Liver (tissue), 9 donors: Measurements from ENCODE around the gene GJC3. TPM values are rescaled to one million over a fixed set of nuclear protein-coding genes. Genes with fewer than 3 reads are reported as not detected.

ENCODE experiments used
- DNase-seq: peaks from one replicate; pipeline ENCODE4 v3.0.0-alpha.2; 2017; ENCODE audit warnings: low spot score
- H3K27ac ChIP-seq, 2 donors: one replicate each; pipeline ENCODE4 v1.7.0; 2013; ENCODE audit warnings: inconsistent platforms in 2 of 2, low read length in 2 of 2, control low read depth in 1 of 2, low read depth in 1 of 2, mild to moderate bottlenecking in 1 of 2
- H3K27me3 ChIP-seq, 4 donors: one replicate each; pipeline versions ENCODE4 v1.6.1 to v1.7.0; 2013; ENCODE audit warnings: low read length in 3 of 4, inconsistent platforms in 1 of 4, mild to moderate bottlenecking in 1 of 4, moderate library complexity in 1 of 4; ENCODE audit not compliant: control insufficient read depth in 4 of 4, insufficient read depth in 4 of 4
- H3K36me3 ChIP-seq, 4 donors: one replicate each; pipeline versions ENCODE4 v1.6.1 to v1.7.0; 2013; ENCODE audit warnings: low read length in 3 of 4, mild to moderate bottlenecking in 3 of 4, low read depth in 1 of 4, moderate library complexity in 1 of 4; ENCODE audit not compliant: control insufficient read depth in 4 of 4, insufficient read depth in 3 of 4
- H3K4me1 ChIP-seq, 4 donors: one replicate each; pipeline versions ENCODE4 v1.6.1 to v1.7.0; 2013; ENCODE audit warnings: low read length in 3 of 4, mild to moderate bottlenecking in 3 of 4, moderate library complexity in 1 of 4; ENCODE audit not compliant: control insufficient read depth in 4 of 4, insufficient read depth in 4 of 4
- H3K4me3 ChIP-seq, 3 donors: one replicate each; pipeline versions ENCODE4 v1.6.1 to v1.7.0; 2013; ENCODE audit warnings: low read length in 3 of 3, control low read depth in 1 of 3, low read depth in 1 of 3, mild to moderate bottlenecking in 1 of 3
- H3K9ac ChIP-seq, 2 donors: one replicate each; pipeline ENCODE4 v1.7.0; 2013; ENCODE audit warnings: low read length in 2 of 2, mild to moderate bottlenecking in 2 of 2, moderate library complexity in 2 of 2, control low read depth in 1 of 2, low read depth in 1 of 2
- H3K9me3 ChIP-seq, 4 donors: one replicate each; pipeline versions ENCODE4 v1.6.1 to v1.7.0; 2013; ENCODE audit warnings: low read length in 3 of 4; ENCODE audit not compliant: control insufficient read depth in 4 of 4
- EGR1 ChIP-seq, 2 donors: IDR thresholded peaks; 2 replicates each; pipeline ENCODE4 v1.6.1; 2016 to 2018; ENCODE audit warnings: antibody characterized with exemption in 2 of 2, low read depth in 2 of 2
- FOXA1 ChIP-seq: IDR thresholded peaks from 2 replicates; pipeline ENCODE4 v1.6.1; 2016; ENCODE audit warnings: antibody characterized with exemption
- FOXA2 ChIP-seq: IDR thresholded peaks from 2 replicates; pipeline ENCODE4 v1.6.1; 2016; ENCODE audit warnings: antibody characterized with exemption
- GABPA ChIP-seq, 2 donors: IDR thresholded peaks in 1 of 2; conservative IDR thresholded peaks in 1 of 2; 2 replicates each; pipeline ENCODE4 v1.6.1; 2016; ENCODE audit warnings: antibody characterized with exemption in 2 of 2, mild to moderate bottlenecking in 1 of 2, moderate library complexity in 1 of 2
- HNF4A ChIP-seq, 2 donors: conservative IDR thresholded peaks; 2 replicates each; pipeline ENCODE4 v1.6.1; 2016; ENCODE audit warnings: antibody characterized with exemption in 2 of 2, mild to moderate bottlenecking in 2 of 2
- HNF4G ChIP-seq: IDR thresholded peaks from 2 replicates; pipeline ENCODE4 v1.6.1; 2016; ENCODE audit warnings: antibody characterized with exemption
- JUND ChIP-seq, 2 donors: IDR thresholded peaks; 2 replicates each; pipeline ENCODE4 v1.6.1; 2016; ENCODE audit warnings: antibody characterized with exemption in 2 of 2
- NR2F2 ChIP-seq: IDR thresholded peaks from 2 replicates; pipeline ENCODE4 v1.6.1; 2016; ENCODE audit warnings: antibody characterized with exemption
- RAD21 ChIP-seq, 2 donors: IDR thresholded peaks; 2 replicates each; pipeline ENCODE4 v1.6.1; 2016; ENCODE audit warnings: antibody characterized with exemption in 2 of 2, mild to moderate bottlenecking in 2 of 2
- RXRA ChIP-seq, 2 donors: IDR thresholded peaks; 2 replicates each; pipeline ENCODE4 v1.6.1; 2017 to 2018; ENCODE audit warnings: antibody characterized with exemption in 2 of 2, mild to moderate bottlenecking in 1 of 2
- SP1 ChIP-seq: IDR thresholded peaks from 2 replicates; pipeline ENCODE4 v1.6.1; 2018; ENCODE audit warnings: antibody characterized with exemption, mild to moderate bottlenecking
- TAF1 ChIP-seq: conservative IDR thresholded peaks from 2 replicates; pipeline ENCODE4 v1.6.1; 2016; ENCODE audit warnings: antibody characterized with exemption, mild to moderate bottlenecking
- YY1 ChIP-seq: IDR thresholded peaks from 2 replicates; pipeline ENCODE4 v1.6.1; 2016; ENCODE audit warnings: antibody characterized with exemption, mild to moderate bottlenecking
- WGBS: extraction: QIAGEN DNeasy Blood & Tissue Kit; methylation state at CpG from one replicate; pipeline ENCODE4 v1.1.7; 2013; 5-methylcytosine and 5-hydroxymethylcytosine counted together
- polyA plus RNA-seq, 2 donors: library from polyadenylated mRNA; stranded (reverse) in 1 of 2; unstranded in 1 of 2; fragments of 200-250 nt in 1 of 2; fragments of >200 nt in 1 of 2; fragmentation: Nextera tagmentation in 1 of 2; extraction: Ambion mirVana in 1 of 2; gene quantifications; one replicate each; pipeline versions ENCODE4 v1.2.1 to v1.2.3, GENCODE V29; 2013 to 2015
- total RNA-seq, 2 donors: library from RNA; depleted of rRNA; stranded (reverse); fragments of >200 nt; gene quantifications; one replicate each; pipeline ENCODE4 v1.2.3, GENCODE V29; 2014
- TF ChIP-seq, protein P1 (sequence below): fragments of 150-350 bp; IDR thresholded peaks from 2 replicates; pipeline ENCODE4 v1.5.1; 2017; ENCODE audit warnings: improper control_type of control experiment, low read depth, low read length; ENCODE audit not compliant: missing input control
- TF ChIP-seq, protein P2 (sequence below): IDR thresholded peaks from 2 replicates; pipeline ENCODE4 v1.6.1; 2016; ENCODE audit warnings: antibody characterized with exemption
- TF ChIP-seq, protein P3 (sequence below): IDR thresholded peaks from 2 replicates; pipeline ENCODE4 v1.6.1; 2016; ENCODE audit warnings: antibody characterized with exemption
- TF ChIP-seq, protein P4 (sequence below): IDR thresholded peaks from 2 replicates; pipeline ENCODE4 v1.6.1; 2016; ENCODE audit warnings: antibody characterized with exemption
- TF ChIP-seq, protein P5 (sequence below): IDR thresholded peaks from 2 replicates; pipeline ENCODE4 v1.6.1; 2016; ENCODE audit warnings: antibody characterized with exemption, mild to moderate bottlenecking
- donor health status: healthy.
- donor health status: healthy.
- donor health status: healthy.
- donor health status: healthy.
- donor health status: healthy.

The GJC3 gene
- total and polyA plus RNA-seq, 4 donors = 0.08 to 1.3 (median 0.14) TPM

DNA sequence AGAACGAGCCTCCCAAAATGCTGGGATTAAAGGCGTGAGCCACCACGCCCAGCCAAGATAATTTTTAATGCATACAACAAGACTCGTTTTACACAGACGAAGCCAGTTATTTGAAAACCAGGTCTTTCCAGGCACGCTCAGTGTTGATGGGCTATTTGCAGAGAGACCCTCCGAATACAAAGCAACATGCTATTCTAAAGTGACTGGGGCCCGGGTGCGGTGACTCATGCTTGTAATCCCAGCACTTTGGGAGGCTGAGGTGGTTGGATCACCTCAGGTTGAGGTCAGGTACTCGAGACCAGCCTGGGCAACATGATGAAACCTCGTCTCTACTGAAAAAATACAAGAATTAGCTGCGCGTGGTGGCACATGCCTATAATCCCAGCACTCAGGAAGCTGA, 47.2 kb upstream of the GJC3 start:
- no peak for DNase-seq
- H3K27me3 ChIP-seq = no peaks in the 10 kb centered on the region
- H3K9me3 ChIP-seq = no peaks in the 10 kb centered on the region
- peaks cover 16 to 34% (median 24%) of the 10 kb centered on the region in 4 donors for H3K4me1 ChIP-seq
- H3K4me3 ChIP-seq = no peak overlapping the region
- no peak overlapping the region for H3K9ac ChIP-seq
- TF ChIP-seq, protein P1, sequence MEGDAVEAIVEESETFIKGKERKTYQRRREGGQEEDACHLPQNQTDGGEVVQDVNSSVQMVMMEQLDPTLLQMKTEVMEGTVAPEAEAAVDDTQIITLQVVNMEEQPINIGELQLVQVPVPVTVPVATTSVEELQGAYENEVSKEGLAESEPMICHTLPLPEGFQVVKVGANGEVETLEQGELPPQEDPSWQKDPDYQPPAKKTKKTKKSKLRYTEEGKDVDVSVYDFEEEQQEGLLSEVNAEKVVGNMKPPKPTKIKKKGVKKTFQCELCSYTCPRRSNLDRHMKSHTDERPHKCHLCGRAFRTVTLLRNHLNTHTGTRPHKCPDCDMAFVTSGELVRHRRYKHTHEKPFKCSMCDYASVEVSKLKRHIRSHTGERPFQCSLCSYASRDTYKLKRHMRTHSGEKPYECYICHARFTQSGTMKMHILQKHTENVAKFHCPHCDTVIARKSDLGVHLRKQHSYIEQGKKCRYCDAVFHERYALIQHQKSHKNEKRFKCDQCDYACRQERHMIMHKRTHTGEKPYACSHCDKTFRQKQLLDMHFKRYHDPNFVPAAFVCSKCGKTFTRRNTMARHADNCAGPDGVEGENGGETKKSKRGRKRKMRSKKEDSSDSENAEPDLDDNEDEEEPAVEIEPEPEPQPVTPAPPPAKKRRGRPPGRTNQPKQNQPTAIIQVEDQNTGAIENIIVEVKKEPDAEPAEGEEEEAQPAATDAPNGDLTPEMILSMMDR = no peak
- TF ChIP-seq RXRA (IDR thresholded peaks at IDR 0.05) = peak; percentile 6 to 22
- 73% methylated on average over 13 of the region's 13 CpGs for WGBS
- H3K36me3 ChIP-seq = peaks cover 0 to 6% (median 3%) of the 10 kb centered on the region in 4 donors
- H3K27ac ChIP-seq = peak overlapping the region; percentile 83 to 97

DNA sequence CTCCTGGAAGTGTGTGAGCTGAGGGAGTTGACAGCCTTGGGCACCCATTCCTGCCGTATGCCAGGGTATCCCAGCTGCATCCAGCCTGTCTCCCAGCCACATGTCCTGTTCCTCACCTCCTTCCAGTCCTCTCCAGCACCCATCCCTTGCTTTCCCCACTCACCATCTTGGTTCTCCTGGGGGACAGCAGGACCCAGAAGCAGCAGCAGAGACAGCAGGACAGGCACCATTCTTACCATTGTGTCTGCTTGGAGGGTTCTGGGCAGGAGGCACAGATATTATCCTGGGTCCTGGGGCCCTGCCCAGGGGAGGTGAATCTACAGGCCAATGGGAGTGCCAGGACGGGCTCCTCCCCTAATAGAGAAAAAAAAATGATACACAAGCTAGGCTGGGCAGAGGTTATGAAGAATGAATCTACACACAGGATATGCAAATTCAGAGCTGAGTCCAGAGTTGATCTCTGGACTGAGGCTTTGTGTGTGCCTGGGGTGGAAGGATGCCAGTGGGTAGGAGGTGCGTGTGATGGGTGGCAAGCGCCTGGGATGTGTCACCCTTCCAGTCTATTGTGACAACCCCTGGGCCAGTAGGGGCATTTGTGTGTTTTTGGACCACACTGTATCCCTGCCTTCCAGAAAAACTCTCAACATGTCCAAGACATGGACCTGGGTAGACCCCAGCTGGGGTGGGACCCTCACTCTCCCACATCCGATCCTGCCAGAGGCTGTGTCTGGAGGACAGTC, 46.5 kb upstream of the GJC3 start, which contains the start of gene AZGP1:
Gene AZGP1 (minus strand): TSS at position 250 of the 740 bp plus-strand sequence. CDS start 11 bp downstream, at position 239.
- Histone ChIP-seq H3K27me3 (no peaks in the 10 kb centered on the region), H3K27ac (peak within 1 kb of the TSS; percentile 91 to 97), H3K4me3 (peak within 1 kb of the TSS; percentile 34 to 82 (median 82)), H3K36me3 (peaks cover 0 to 10% (median 5%) of the 10 kb centered on the region in 4 donors), H3K9me3 (no peaks in the 10 kb centered on the region), H3K9ac (peak within 1 kb of the TSS; percentile 70 to 89), H3K4me1 (peaks cover 19 to 41% (median 30%) of the 10 kb centered on the region in 4 donors)
- TF ChIP-seq EGR1 (IDR thresholded peaks at IDR 0.05; ENCODE audit: low read depth in 2 of 2) (peak in 1 of 2 donors; percentile 59), FOXA2 (peak; percentile 80), RAD21 (IDR thresholded peaks at IDR 0.05) (peak in 1 of 2 donors; percentile 28), TAF1 (peak; percentile 99), FOXA1 (peak; percentile 78), GABPA (IDR thresholded peaks at IDR 0.05 in 1 of 2, conservative IDR thresholded peaks at IDR 0.05 in 1 of 2) (peak in 1 of 2 donors; percentile 61), HNF4G (peak; percentile 84), NR2F2 (no peak), RXRA (IDR thresholded peaks at IDR 0.05) (peak; percentile 78 to 92), YY1 (peak; percentile 59), HNF4A (conservative IDR thresholded peaks at IDR 0.05) (peak; percentile 88 to 94), SP1 (peak; percentile 98), JUND (IDR thresholded peaks at IDR 0.05) (peak; percentile 79 to 90)
- TF ChIP-seq, protein P2, sequence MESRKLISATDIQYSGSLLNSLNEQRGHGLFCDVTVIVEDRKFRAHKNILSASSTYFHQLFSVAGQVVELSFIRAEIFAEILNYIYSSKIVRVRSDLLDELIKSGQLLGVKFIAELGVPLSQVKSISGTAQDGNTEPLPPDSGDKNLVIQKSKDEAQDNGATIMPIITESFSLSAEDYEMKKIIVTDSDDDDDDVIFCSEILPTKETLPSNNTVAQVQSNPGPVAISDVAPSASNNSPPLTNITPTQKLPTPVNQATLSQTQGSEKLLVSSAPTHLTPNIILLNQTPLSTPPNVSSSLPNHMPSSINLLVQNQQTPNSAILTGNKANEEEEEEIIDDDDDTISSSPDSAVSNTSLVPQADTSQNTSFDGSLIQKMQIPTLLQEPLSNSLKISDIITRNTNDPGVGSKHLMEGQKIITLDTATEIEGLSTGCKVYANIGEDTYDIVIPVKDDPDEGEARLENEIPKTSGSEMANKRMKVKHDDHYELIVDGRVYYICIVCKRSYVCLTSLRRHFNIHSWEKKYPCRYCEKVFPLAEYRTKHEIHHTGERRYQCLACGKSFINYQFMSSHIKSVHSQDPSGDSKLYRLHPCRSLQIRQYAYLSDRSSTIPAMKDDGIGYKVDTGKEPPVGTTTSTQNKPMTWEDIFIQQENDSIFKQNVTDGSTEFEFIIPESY = peak; percentile 66
- TF ChIP-seq, protein P3, sequence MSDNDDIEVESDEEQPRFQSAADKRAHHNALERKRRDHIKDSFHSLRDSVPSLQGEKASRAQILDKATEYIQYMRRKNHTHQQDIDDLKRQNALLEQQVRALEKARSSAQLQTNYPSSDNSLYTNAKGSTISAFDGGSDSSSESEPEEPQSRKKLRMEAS = peak; percentile 56
- TF ChIP-seq, protein P4, sequence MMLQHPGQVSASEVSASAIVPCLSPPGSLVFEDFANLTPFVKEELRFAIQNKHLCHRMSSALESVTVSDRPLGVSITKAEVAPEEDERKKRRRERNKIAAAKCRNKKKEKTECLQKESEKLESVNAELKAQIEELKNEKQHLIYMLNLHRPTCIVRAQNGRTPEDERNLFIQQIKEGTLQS = peak; percentile 82
- TF ChIP-seq, protein P1 = no peak
- TF ChIP-seq, protein P5, sequence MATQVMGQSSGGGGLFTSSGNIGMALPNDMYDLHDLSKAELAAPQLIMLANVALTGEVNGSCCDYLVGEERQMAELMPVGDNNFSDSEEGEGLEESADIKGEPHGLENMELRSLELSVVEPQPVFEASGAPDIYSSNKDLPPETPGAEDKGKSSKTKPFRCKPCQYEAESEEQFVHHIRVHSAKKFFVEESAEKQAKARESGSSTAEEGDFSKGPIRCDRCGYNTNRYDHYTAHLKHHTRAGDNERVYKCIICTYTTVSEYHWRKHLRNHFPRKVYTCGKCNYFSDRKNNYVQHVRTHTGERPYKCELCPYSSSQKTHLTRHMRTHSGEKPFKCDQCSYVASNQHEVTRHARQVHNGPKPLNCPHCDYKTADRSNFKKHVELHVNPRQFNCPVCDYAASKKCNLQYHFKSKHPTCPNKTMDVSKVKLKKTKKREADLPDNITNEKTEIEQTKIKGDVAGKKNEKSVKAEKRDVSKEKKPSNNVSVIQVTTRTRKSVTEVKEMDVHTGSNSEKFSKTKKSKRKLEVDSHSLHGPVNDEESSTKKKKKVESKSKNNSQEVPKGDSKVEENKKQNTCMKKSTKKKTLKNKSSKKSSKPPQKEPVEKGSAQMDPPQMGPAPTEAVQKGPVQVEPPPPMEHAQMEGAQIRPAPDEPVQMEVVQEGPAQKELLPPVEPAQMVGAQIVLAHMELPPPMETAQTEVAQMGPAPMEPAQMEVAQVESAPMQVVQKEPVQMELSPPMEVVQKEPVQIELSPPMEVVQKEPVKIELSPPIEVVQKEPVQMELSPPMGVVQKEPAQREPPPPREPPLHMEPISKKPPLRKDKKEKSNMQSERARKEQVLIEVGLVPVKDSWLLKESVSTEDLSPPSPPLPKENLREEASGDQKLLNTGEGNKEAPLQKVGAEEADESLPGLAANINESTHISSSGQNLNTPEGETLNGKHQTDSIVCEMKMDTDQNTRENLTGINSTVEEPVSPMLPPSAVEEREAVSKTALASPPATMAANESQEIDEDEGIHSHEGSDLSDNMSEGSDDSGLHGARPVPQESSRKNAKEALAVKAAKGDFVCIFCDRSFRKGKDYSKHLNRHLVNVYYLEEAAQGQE = peak; percentile 96
- 23% methylated on average over 5 of the region's 5 CpGs for WGBS
- no peak for DNase-seq
